ENCODE results near the gene SPTLC3.

Gene SPTLC3

GRCh38 chr20:13142143-13142542 is 133.4 kb downstream of the SPTLC3 start:
- no peak for DNase-seq

GRCh38 chr20:13147071-13147963 is 138.5 kb downstream of the SPTLC3 start:
- DNase-seq = no peak

- no peak for DNase-seq
These were observed 139.2 kb downstream of the SPTLC3 start for GRCh38 chr20:13147971-13148370.

GRCh38 chr20:13148402-13148801 is 139.6 kb downstream of the SPTLC3 start:
- DNase-seq = no peak

GRCh38 chr20:13148961-13149360 is 140.2 kb downstream of the SPTLC3 start:
- DNase-seq = no peak

- DNase-seq = no peak
These were observed 140.8 kb downstream of the SPTLC3 start for GRCh38 chr20:13149371-13150105.

- DNase-seq = no peak
These were observed 149.6 kb downstream of the SPTLC3 start for GRCh38 chr20:13158369-13158768.

- DNase-seq = no peak
These were observed 151.1 kb downstream of the SPTLC3 start for GRCh38 chr20:13159889-13160288.

- no peak for DNase-seq
These were observed 156.4 kb downstream of the SPTLC3 start for GRCh38 chr20:13165203-13165602.

- no peak for DNase-seq
These were observed 157.2 kb downstream of the SPTLC3 start for GRCh38 chr20:13166011-13166410.

GRCh38 chr20:13166437-13166836 is 157.7 kb downstream of the SPTLC3 start:
- DNase-seq = no peak

GRCh38 chr20:13169086-13169485 is 160.3 kb downstream of the SPTLC3 start:
- DNase-seq = no peak

- no peak for DNase-seq
These were observed 162.0 kb downstream of the SPTLC3 start for GRCh38 chr20:13170771-13171170.

- DNase-seq = no peak
These were observed 164.4 kb downstream of the SPTLC3 start for GRCh38 chr20:13173201-13173600.

GRCh38 chr20:13174402-13174801 is 165.6 kb downstream of the SPTLC3 start:
- DNase-seq = peak; percentile 65

GRCh38 chr20:13180986-13181889 is 172.5 kb downstream of the SPTLC3 start:
- DNase-seq = no peak

GRCh38 chr20:13183005-13183404 is 174.2 kb downstream of the SPTLC3 start:
- DNase-seq = no peak

GRCh38 chr20:13186043-13186774 is 177.4 kb downstream of the SPTLC3 start:
- DNase-seq = no peak

GRCh38 chr20:13187899-13188298 is 179.1 kb downstream of the SPTLC3 start:
- DNase-seq = no peak

GRCh38 chr20:13199279-13199678 is 190.5 kb downstream of the SPTLC3 start:
- no peak for DNase-seq

GRCh38 chr20:13200767-13201500 is 192.2 kb downstream of the SPTLC3 start:
- no peak for DNase-seq

GRCh38 chr20:13202565-13202964 is 193.8 kb downstream of the SPTLC3 start:
- peak; percentile 70 for DNase-seq
